ENCODE data around the gene PHACTR1.
"Not testable (repeated sequence)": the region's sequence is repeated elsewhere in the genome, so short reads cannot be mapped to it uniquely, and the experiment has no call there.

PHACTR1 gene

DNA sequence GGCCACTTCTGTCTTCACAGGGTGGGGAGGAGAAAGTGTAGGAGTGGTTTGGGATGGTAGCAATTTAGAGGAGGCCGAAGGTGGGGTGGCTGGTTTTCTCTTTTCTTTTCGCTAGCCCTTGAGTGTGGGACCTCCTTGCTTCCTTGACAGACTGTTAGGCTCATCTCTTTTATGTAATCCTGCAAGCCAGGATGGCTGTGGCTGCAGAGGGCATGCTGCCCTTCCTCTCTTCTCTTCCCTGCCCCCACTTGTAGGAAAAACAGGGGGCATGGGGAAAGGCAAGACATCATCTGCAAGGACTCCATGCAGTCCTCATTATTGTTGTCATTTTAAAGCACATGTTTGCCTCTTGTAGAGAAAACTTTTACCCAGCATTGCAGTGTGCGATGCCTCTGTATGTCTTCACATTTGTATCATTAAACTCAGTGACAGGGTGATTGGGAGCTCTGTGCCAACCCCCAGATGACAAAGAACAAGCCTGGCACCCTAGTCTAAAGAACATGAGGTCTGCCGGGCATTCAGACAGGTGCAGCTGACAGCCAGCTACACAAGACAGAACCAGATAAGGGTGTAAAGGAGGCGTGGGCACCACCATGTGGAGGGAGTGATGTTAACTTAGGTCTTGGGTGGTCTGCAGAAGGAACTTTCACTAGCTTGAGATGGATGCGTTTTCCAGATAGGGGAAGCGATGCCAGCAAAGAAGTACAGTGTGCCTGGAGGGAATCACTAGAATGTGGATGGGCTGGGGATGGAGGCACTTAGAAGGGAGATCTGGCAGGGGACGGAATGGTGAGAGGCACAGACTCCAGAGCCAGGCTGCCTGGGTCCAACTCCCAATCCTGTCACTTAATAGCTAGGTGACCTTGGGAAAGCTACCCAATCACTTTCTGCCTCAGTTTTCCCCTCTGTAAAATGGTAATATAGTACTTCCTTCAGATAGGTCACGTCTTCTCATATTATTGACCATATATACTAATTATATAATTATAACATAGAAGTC, 404.2 kb downstream of the PHACTR1 start:
- DNase-seq, result no peak

DNA sequence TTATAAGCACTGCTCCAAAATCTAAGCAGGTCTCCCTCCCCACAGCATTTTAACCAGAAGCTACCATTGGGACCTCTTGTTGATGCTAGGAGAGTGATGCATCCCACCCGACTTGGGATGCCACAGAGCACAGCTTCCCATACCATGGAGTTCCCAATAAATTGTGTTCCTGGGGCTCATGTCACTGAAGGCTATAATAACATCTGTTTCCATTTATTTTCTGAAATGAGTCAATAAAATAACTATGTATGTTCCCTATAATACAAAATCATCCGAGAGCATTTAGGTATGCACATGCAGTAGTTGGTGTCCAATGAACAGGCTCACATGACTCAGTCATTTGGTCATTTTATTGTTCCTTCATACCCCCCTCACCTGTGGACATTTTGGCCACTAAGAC, 407.6 kb downstream of the PHACTR1 start:
- DNase-seq, result no peak

DNA sequence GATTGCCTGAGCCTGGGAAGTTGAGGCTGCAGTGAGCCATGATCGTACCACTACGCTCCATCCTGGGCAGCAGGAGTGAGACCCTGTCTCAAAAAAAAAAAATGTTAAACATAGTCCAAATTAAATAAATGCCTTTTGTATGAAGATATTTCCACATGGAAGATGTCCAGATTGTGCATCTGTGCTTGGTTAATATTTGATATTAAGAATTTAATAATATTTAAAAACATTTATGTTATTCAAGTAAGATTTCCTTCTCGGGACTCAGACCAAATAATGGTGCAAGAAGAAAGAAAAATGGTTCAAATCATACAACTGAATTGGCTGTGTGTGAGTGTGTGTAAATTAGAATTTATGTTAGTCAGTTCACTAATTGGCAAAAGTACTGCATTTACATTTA, 409.3 kb downstream of the PHACTR1 start:
- DNase-seq, result no peak

DNA sequence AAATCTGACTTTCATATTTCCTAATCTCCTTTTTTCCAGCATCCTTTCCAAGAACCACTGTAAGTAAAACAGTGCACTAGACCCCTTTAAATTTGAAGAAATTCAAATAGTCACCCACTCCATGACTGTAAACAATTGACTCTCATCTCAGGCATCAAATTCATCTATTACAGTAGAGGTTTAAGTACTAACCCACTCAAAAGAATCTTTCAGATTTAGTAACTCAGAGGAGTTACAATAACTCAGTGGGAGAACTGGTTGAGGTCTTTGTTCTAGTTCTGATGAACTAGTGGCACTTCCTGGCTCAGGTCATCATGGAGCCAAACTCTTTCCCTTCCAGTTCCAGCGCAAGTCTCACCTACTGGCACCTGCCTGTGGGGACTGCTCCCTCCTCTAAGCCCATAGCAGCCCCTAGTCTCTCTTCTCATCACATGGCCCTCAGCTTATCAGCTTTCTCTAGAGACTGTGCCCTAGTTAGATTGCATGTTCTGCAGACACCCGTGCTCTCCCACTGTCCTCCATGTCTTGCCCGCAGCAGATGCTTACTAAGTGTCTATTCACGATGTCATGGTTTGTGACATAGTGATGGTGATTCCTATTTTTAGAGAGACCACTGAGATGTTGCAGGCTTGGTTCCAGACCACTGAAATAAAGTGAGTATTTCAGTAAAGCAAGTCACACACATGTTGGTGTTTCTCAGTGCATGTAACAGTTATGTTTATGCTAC, 415.5 kb downstream of the PHACTR1 start:
- no peak for DNase-seq

DNA sequence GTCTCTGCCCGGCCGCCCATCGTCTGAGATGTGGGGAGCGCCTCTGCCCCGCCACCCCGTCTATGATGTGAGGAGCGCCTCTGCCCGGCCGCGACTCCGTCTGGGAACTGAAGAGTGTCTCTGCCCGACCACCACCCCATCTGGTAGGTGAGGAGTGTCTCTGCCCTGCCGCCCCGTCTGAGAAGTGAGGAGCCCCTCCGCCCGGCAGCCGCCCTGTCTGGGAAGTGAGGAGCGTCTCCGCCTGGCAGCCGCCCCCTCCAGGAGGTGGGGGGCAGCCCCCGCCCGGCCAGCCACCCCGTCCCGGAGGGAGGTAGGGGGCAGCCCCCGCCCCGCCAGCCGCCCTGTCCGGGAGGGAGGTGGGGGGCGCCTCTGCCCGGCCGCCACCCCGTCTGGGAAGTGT, 417.3 kb downstream of the PHACTR1 start:
- DNase-seq, result not testable (repeated sequence)

DNA sequence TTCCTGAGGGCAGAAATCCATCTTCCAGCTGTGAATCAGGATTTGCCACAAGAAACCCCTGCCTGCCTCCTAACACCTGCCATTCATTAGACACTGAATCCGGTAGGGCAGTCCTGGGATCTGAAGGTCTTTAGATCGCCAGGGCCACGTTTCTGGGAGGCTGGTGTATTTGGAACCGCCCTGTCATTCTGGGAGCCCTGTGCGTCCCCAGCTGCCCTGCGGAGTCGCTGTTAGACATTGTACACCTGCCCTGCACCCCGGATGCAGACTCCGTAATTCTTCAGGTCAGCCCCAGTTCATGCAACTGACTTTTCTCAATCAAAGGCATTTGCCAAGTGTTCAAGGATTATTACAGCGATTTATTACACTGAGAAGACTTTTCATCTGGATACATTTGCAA, 418.6 kb downstream of the PHACTR1 start:
- no peak for DNase-seq

DNA sequence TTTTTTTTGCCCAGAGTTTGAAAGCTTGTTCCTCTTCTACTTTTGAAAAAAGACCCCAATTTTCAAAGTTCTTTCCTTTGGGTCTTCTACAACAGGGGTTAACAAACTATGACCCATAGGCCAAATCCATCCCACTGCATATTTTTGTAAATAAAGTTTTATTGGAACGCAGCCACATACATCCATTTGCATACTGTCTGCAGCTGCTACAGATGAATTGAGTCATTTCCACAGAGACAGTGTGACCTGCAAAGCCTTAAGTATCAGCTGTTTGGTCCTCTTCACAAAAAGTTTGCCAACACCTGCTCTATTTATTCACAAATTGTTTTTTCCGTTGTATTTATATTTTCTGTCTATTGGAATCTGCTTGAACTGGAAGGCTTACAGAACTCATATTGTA, 422.6 kb downstream of the PHACTR1 start:
- no peak for DNase-seq

DNA sequence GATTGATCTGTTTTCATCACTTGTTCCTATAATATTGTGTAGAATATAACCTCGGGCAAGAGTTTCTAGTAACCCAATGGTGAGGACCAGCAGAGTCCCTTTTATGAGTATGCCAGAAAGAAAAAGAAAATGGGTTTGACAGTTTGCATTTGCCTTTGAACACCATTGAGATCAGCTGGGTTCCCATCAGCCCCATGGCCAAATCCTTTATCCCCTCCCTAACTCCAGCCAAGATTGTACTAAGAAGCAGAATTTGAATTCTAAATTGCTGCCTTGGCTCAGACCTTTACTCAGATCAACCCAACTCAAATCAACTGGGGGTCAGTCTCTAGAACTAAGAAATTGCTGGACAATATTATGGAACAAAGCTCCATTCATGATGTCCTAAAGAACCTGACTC, 424.4 kb downstream of the PHACTR1 start:
- no peak for DNase-seq

DNA sequence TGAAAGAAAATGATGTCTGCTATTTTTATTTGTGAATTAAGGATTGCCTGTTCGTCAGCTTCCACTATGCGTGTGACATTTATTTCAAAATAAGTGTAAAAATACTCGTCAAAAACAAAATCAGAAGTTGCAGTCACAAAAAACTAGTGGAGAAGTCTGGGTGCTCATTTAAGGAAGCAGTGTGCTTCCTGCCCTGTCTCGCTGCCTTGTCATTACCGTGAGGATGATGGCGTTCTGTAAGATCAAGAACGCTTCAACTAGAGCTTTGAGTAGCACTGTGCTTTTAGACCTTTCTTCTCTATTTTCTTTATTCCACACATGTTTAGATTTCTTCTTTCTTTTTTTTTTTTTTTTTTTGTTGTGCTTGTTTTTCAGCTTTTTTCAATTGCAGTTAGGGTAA, 424.8 kb downstream of the PHACTR1 start:
- no peak for DNase-seq

DNA sequence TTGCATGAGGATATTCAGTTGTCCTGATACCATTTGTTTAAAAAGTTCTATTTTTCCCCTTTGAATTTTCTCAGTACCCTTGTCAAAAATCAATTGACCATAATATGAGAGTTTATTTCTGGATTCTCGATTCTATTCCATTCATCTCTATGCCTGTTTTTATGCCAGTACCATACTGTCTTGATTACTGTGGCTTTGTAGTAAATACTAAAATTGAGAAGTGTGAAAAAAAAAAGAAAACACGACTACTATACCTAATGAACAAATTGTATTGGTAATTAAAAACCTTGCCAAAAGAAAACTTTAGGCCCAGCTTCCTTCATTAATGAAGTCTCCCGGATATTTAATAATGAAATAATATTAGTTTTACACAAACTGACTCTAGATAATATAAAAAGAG, 426.0 kb downstream of the PHACTR1 start:
- DNase-seq, result no peak

DNA sequence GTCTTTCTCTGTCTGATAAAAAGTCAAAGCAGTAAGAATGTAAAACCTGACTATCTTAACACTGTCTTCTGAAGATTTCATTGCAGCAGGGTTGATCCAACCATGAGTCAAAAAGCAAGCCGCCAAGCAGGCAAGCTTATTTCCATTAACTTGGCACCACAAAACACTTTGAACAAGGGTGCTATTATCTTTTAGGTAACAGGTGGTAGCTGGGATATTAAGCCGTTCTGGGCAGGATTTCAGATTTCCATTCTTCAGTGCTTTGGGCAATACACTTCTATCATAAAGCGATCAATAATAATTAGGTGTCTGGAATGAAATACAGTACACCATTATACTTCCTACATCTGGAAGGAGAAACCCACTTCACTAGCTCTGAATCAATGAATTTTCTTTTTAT, 429.9 kb downstream of the PHACTR1 start:
- no peak for DNase-seq

DNA sequence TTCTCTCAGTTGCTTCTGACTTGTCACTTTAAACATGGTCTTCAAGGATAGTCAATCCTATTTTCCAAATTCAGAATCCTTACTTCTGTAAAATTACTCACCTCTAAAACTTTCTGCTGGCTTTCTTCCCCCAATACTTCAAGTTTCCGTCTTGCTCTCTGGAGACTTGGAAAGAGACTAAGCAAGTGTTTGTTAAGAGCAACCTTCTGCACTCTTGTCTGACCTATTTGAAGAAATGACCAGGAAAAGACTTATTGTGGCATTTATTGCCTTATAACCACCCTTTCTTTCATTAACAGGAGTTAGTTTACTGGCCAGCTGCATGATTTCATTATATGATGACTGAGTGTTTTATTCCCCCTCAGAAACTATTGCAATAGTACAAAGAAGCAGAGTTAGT, 430.8 kb downstream of the PHACTR1 start:
- DNase-seq, result no peak

DNA sequence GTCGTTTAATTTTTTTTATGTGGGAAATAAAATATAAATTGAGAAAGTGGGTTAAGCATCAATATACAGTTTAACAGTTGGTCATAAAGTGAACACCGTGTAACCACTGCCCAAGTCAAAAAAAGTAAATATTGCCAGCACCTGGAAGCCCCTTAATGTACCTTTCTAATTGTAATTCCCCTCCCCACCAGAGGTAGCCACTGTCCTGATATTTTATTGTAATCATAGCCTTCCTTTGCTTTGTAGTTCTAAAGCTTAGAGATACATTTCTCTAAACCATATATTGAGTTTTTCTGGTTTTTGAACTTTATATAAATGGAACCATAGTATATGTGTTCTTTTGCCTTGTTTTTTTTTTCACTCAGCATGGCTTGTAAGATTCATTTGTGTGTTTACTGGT, 431.2 kb downstream of the PHACTR1 start:
- no peak for DNase-seq

DNA sequence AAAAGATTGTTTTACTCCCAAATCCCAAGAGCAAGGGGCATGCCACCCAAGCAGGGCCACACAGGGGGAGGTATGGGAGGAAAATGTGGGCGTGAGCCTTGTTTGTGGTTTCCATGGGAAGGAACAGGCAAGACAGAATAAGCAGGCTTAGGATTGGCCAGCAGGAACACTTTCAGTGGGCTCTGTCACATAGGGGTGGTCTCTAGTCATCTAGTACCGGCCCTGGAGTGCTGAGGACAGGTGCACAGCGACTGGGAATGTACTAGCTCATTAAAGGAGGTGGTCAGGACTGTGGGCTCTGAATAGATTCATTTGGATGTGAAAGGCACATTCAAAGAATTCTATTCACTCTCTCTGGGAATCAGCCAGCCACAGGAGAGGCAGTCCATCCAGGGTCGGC, 436.2 kb downstream of the PHACTR1 start:
- no peak for DNase-seq

DNA sequence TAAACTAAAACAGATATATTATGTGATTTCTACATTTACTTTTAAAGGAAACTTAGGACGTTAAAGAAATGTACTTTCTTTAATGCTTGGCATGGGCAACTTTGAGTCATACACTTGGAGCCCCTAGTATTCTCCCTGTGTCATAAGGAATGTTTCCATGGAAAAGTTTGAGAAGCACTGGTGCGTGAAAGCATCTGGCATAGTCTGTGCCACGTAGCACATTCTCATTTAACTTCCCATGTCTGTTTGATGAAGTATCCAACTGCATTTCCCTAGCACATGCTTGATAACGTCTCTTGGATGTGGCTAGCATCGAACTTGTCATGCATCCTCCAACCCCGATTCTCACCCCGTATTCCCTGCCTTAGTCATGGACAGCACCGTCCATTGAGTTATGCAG, 439.8 kb downstream of the PHACTR1 start:
- DNase-seq, result no peak

DNA sequence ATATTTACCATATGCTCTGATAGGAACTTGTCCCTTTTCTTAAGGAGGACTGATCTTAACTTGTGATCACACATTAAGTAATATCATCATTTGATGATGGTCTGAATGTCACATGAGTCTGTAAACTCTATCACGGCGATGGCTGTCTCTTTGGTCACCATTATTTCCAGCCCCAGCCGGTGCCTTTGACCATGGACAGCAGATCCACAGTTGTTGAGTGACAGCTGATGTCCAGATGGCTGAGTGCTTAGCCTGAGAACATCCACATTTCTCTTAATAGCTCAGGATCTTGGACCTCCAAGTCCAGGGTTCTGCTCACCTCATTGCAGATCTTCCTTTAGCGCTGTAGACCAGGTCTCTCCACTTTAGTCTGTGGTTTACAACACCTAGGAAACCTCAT, 440.7 kb downstream of the PHACTR1 start:
- no peak for DNase-seq

DNA sequence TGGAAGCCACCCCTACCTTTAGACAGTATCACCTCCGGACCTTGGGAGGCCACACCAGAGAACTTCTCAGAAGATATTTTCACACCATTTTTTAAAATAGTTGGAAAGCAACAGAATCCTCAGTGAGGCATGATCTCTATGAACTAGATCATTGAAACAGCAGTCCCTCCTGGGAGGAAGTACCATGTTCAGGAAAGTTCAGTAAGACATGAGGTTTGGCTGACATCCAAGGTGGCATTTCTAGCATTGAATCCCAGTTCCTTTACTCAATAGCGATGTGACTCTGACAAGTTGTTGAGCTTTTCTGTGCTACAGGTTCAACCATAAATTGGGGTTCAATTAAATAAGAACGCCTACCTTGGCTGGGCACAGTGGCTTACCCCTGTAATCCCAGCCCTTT, 442.7 kb downstream of the PHACTR1 start:
- DNase-seq, result no peak

DNA sequence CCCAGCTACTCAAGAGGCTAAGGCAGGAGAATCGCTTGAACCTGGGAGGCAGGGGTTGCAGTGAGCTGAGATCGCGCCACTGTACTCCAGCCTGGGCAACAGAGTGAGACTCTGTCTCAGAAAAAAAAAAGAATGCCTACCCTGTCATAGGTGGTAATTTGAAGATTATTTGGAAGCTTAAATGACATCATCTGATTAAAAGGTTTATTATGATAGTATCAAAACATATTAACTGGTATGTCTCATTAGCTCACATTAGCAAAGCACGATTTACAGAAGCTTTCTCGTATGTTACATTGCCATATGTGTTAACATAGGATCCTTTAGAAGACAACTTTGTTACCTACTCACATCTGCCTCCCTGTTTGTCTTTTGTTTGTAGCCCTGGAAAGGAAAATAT, 443.3 kb downstream of the PHACTR1 start:
- not testable (repeated sequence) for DNase-seq

DNA sequence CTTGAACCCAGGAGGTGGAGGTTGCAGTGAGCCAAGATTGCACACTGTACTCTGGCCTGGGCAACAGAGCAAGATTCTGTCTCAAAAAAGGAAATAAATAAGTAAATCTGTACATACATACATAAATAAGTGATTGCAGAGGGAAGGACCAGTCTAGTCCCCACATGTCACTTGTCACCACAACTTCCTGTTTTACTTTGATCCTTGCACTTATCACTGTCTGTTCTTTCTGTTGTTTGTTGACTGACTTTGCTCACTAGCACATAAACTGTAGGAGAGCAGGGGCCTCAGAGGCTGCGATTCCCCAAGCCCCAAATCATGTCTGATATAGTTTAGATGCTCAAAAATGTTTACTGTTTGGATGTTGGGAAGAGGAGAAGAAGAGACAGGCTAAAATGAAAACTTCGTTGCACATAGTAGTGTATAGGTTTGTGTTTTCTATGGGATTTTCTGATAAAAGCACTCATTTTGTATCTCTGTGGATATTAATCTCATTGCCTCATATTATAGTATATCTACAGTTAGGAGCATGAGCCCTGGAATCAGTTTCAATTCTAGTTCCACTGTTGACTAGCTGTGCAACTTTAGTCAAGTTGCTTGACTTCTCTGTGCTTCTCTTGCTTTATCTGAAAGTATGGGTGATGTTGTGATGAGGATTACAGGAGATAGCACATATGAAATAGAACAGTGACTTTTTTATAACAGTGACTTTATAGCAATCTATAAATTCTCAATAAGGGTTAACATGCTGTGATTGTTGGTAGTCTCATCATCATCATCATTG, 446.8 kb downstream of the PHACTR1 start:
- no peak for DNase-seq

DNA sequence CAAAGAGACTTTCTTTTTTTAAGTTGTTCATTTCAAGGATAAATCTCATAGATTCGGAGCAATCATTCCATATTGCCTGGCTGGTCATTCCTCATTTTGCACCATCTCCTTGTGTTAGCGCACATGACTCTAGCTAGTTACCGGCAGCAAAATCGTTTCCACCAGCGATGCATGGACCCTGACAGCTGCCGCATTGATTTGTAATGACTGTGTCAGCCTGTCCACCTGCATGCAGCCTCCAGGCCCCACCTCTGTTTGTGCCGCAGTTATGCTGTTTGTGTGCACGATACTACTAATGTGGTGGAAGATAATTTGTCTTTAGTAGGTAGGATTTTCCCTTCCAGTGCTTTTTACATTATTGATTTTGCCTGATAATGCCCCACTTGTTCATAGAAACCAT, 447.7 kb downstream of the PHACTR1 start:
- no peak for DNase-seq

DNA sequence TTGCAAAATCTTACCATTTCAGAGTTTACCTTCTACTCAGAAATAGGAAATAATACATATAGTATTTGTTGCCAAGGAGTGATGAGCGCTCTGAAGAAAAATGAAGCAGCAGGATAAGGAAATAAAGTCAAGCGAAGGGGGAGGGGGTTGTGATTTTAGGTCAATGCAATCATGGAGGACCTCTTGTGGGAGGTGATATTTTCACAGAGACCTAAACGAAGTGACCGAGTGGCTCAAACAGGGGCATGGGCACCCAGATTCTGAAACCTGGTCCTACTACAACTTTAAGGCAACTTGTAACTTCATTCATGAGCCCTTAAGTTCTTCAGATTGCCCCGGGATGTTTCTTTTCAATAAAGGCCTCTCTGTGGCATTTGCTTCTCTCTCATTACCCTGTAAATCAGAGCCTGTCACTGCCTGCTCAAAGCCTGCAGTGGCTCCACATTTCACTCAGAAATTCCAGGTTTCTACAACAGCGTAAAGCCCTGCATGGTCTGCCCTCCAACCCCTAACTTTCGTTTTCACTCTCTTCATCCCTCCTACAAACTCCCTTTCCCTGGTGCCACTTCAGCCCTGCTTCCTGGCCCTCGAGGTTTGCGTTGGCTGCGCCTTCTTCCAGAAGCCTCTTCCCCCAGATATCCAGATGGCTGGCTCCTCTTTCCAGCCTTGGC, 449.1 kb downstream of the PHACTR1 start:
- DNase-seq, result no peak

DNA sequence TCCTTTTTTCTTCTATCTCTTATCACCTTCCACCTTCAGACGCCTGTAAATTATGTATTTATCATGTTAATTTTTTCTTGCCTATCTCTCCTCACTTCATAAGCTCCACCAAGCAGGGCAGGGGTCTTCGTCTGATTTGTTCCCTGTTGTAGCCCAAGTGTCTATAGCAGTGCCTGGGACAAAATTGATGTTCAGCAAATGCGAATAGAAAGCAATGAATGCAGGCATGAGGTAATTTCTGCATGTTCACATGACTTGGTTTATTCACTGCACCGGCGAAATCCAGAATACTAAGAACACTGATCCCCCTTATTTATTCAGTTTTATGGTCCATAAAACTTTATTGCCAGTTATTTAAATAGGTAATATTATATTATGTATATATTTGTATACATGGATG, 449.7 kb downstream of the PHACTR1 start:
- DNase-seq, result no peak

DNA sequence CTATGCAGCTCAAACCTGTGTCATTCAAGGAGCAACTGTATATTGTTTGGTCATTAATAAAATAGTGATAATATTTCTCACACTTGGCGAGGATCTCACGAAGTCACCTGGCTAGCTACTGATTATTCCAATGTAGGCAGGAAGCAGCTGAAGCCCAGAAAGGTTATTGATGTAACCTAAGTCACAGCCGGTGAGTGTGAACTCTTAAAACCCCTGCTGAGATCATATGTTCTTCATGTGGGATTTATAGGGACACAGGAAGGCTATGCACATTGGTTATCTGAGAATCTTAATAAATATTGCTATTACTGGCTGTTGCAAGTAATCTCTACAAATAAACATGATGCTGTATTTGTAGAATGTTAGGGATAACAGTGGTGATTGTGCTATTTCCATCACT, 450.3 kb downstream of the PHACTR1 start:
- DNase-seq, result no peak
